GM12878 (cell line): Measurements from ENCODE around the gene ZNF335. TPM values are rescaled to one million over a fixed set of nuclear protein-coding genes. Genes with fewer than 3 reads are reported as not detected.

Experiments
- ATAC-seq: fragments of 200-7000 bp; cut with Tn5 transposase; 3 replicates; pipeline ENCODE4 v1.9.1; 2020; ENCODE audit warnings: mild to moderate bottlenecking, moderate library complexity
- BruUV-seq: library from RNA; stranded (reverse); fragments of 400-500 nt; replicated peaks from 2 replicates; lab custom pipeline; 2021; lab: Mats Ljungman, UMichigan
- CTCF ChIA-PET: fragments of 300-600 bp; sonication (Branson Sonifier 250); formaldehyde crosslinking; extraction: SDS; loops from one replicate; lab custom pipeline; 2021; ENCODE audit warnings: inconsistent platforms; lab: Yijun Ruan, JAX
- POLR2A ChIA-PET: fragments of 350-600 bp; formaldehyde crosslinking; extraction: SDS; loops from one replicate; lab custom pipeline; 2021; ENCODE audit warnings: inconsistent platforms; lab: Charles Lee
- RAD21 ChIA-PET: fragments of 300-600 bp; sonication (Branson Sonifier 250); formaldehyde crosslinking; loops from one replicate; lab custom pipeline; 2023; ENCODE audit warnings: antibody characterized with exemption; ENCODE audit not compliant: unreplicated experiment; lab: Charles Lee
- SMC1A ChIA-PET: fragments of 300-600 bp; sonication (Branson Sonifier 250); formaldehyde crosslinking; loops from one replicate; lab custom pipeline; 2023; ENCODE audit not compliant: unreplicated experiment, uncharacterized antibody; lab: Charles Lee
- DNase-seq: peaks from one replicate; pipeline ENCODE4 v3.0.0-alpha.2; 2011; ENCODE audit warnings: low read depth, low spot score
- FAIRE-seq: peaks from 3 replicates; lab custom pipeline; 2011; peaks lifted over from hg19 to GRCh38; lab: Jason Lieb, UNC
- H2AFZ ChIP-seq: 2 replicates; pipeline ENCODE4 v1.6.0; 2011; ENCODE audit warnings: low read depth, low read length, control low read depth; ENCODE audit not compliant: control insufficient read depth
- H3K27ac ChIP-seq: 2 replicates; pipeline ENCODE4 v1.5.1; 2011; ENCODE audit warnings: control low read depth; ENCODE audit not compliant: control insufficient read depth, insufficient read depth
- H3K27me3 ChIP-seq, 2 experiments: replicated peaks in 1 of 2; 2 replicates each; pipeline versions ENCODE4 v1.6.0 to v1.6.1; 2011; ENCODE audit warnings: low read length in 1 of 2; ENCODE audit not compliant: control insufficient read depth in 2 of 2, insufficient read depth in 2 of 2
- H3K36me3 ChIP-seq, 2 experiments: 2 replicates each; pipeline ENCODE4 v1.5.1; 2011; ENCODE audit warnings: low read length in 1 of 2; ENCODE audit not compliant: control insufficient read depth in 2 of 2, insufficient read depth in 2 of 2
- H3K4me1 ChIP-seq: 2 replicates; pipeline ENCODE4 v1.6.1; 2011; ENCODE audit warnings: mild to moderate bottlenecking, low read length, moderate library complexity, mixed read lengths; ENCODE audit not compliant: control insufficient read depth, insufficient read depth
- H3K4me2 ChIP-seq: 2 replicates; pipeline ENCODE4 v1.6.0; 2011; ENCODE audit warnings: control low read depth; ENCODE audit not compliant: control insufficient read depth, insufficient read depth
- H3K4me3 ChIP-seq: fragments of 200-600 bp; sonication (generic); 2 replicates; pipeline ENCODE4 v1.5.1; 2016
- H3K79me2 ChIP-seq: 2 replicates; pipeline ENCODE4 v1.6.0; 2011; ENCODE audit warnings: low read length; ENCODE audit not compliant: control insufficient read depth, insufficient read depth
- H3K9ac ChIP-seq: 2 replicates; pipeline ENCODE4 v1.8.0; 2011; ENCODE audit warnings: low read length, control low read depth, mixed read lengths; ENCODE audit not compliant: control insufficient read depth, insufficient read depth
- H3K9me3 ChIP-seq: replicated peaks from 3 replicates; pipeline ENCODE4 v1.5.1; 2011; ENCODE audit warnings: mild to moderate bottlenecking, low read length; ENCODE audit not compliant: control insufficient read depth, insufficient read depth
- H4K20me1 ChIP-seq: 2 replicates; pipeline ENCODE4 v1.6.0; 2011; ENCODE audit not compliant: control insufficient read depth, insufficient read depth
- BHLHE40 ChIP-seq, 2 experiments: fragments of 450-650 bp in 1 of 2; IDR thresholded peaks; 2 replicates each; pipeline ENCODE4 v1.6.1; 2011 to 2017; ENCODE audit warnings: low read depth in 2 of 2, borderline replicate concordance in 1 of 2, improper control_type of control experiment in 1 of 2, low read length in 1 of 2, mild to moderate bottlenecking in 1 of 2
- DPF2 ChIP-seq: fragments of 450-650 bp; IDR thresholded peaks from 2 replicates; pipeline ENCODE4 v1.6.1; 2017; ENCODE audit warnings: mild to moderate bottlenecking
- ELK1 ChIP-seq: IDR thresholded peaks from 2 replicates; pipeline ENCODE4 v1.6.1; 2012; ENCODE audit warnings: low read depth, low read length, improper control_type of control experiment
- ETV6 ChIP-seq, 2 experiments: fragments of 450-650 bp in 1 of 2; IDR thresholded peaks in 1 of 2; conservative IDR thresholded peaks in 1 of 2; 2 replicates each; pipeline ENCODE4 v1.6.1; 2014; ENCODE audit warnings: antibody characterized with exemption in 1 of 2, borderline replicate concordance in 1 of 2, low read depth in 1 of 2, mild to moderate bottlenecking in 1 of 2, moderate library complexity in 1 of 2
- FOS ChIP-seq: IDR thresholded peaks from 3 replicates; pipeline ENCODE4 v1.6.1; 2011; ENCODE audit warnings: borderline replicate concordance; ENCODE audit not compliant: insufficient read length; ENCODE audit errors: extremely low read depth
- IKZF1 ChIP-seq: fragments of 450-650 bp; conservative IDR thresholded peaks from 2 replicates; pipeline ENCODE4 v1.6.1; 2017; ENCODE audit warnings: antibody characterized with exemption, mild to moderate bottlenecking
- KDM1A ChIP-seq: fragments of 200-600 bp; sonication (generic); IDR thresholded peaks from 2 replicates; pipeline ENCODE4 v1.6.1; 2016; ENCODE audit warnings: borderline replicate concordance
- NR2C1 ChIP-seq: fragments of 450-650 bp; IDR thresholded peaks from 2 replicates; pipeline ENCODE4 v1.6.1; 2017; ENCODE audit warnings: antibody characterized with exemption, mild to moderate bottlenecking, moderate library complexity
- NRF1 ChIP-seq: conservative IDR thresholded peaks from 2 replicates; pipeline ENCODE4 v1.6.1; 2011; ENCODE audit warnings: mild to moderate bottlenecking, low read depth, low read length, improper control_type of control experiment
- POLR2A ChIP-seq: IDR thresholded peaks from 2 replicates; pipeline ENCODE4 v1.6.1; 2011; ENCODE audit warnings: low read depth, mild to moderate bottlenecking, low read length
- POU2F2 ChIP-seq: IDR thresholded peaks from 3 replicates; pipeline ENCODE4 v1.6.1; 2011; ENCODE audit warnings: low read depth, mild to moderate bottlenecking, low read length, borderline replicate concordance
- RELB ChIP-seq: fragments of 450-650 bp; IDR thresholded peaks from 2 replicates; pipeline ENCODE4 v1.6.1; 2017; ENCODE audit warnings: low read depth, mild to moderate bottlenecking, moderate library complexity
- SMAD1 ChIP-seq: fragments of 450-650 bp; IDR thresholded peaks from 2 replicates; pipeline ENCODE4 v1.6.1; 2018; ENCODE audit warnings: mild to moderate bottlenecking, low read depth; ENCODE audit not compliant: partially characterized antibody
- SMARCA5 ChIP-seq: fragments of 450-650 bp; IDR thresholded peaks from 2 replicates; pipeline ENCODE4 v1.6.1; 2017; ENCODE audit warnings: mild to moderate bottlenecking
- SMC3 ChIP-seq: IDR thresholded peaks from 2 replicates; pipeline ENCODE4 v1.6.1; 2011; ENCODE audit warnings: low read length, improper control_type of control experiment, borderline replicate concordance
- YBX1 ChIP-seq: fragments of 450-650 bp; IDR thresholded peaks from 2 replicates; pipeline ENCODE4 v1.6.1; 2016; ENCODE audit warnings: antibody characterized with exemption
- YY1 ChIP-seq: IDR thresholded peaks from 2 replicates; pipeline ENCODE4 v1.6.1; 2011; ENCODE audit warnings: low read depth, mild to moderate bottlenecking, low read length
- ZNF207 ChIP-seq: fragments of 450-650 bp; IDR thresholded peaks from 2 replicates; pipeline ENCODE4 v1.6.1; 2014; ENCODE audit warnings: antibody characterized with exemption, mild to moderate bottlenecking, borderline replicate concordance
- ZNF24 ChIP-seq: fragments of 450-650 bp; IDR thresholded peaks from 2 replicates; pipeline ENCODE4 v1.6.1; 2017; ENCODE audit warnings: antibody characterized with exemption, mild to moderate bottlenecking
- WGBS: methylation state at CpG from one replicate; pipeline ENCODE4 v1.1.6; 2016; ENCODE audit warnings: low lambda C conversion rate; ENCODE audit not compliant: insufficient replicate concordance, insufficient coverage; ENCODE audit errors: missing lambda C conversion rate; 5-methylcytosine and 5-hydroxymethylcytosine counted together
- in situ Hi-C: fragments of 300-500 bp; cut with MboI; formaldehyde crosslinking; loops from 9 replicates; pipeline ENCODE4 v1.14.3; 2018; ENCODE audit warnings: mixed read lengths
- intact Hi-C: fragments of 100-400 bp; cut with micrococcal nuclease; formaldehyde crosslinking; loops from one replicate; pipeline ENCODE4 v1.14.2; 2022; ENCODE audit not compliant: unreplicated experiment
- polyA plus RNA-seq, 11 experiments: library from polyadenylated mRNA; depleted of rRNA in 4 of 11; unstranded in 6 of 11; stranded (reverse) in 5 of 11; fragments of >200 nt; fragmentation: Nextera tagmentation in 4 of 11; fragmentation: Illumina TruSeq in 1 of 11; extraction: Ambion mirVana in 4 of 11; extraction: Trizol in 1 of 11; gene quantifications; 1 replicate in 1 of 11; 2 replicates in 10 of 11; pipeline versions ENCODE4 v1.2.1 to v1.2.3, GENCODE V29; 2011 to 2016; ENCODE audit warnings: inconsistent platforms in 2 of 11, missing spikeins in 2 of 11, low read depth in 1 of 11
- total RNA-seq, 4 experiments: library from RNA; depleted of rRNA in 3 of 4; stranded (reverse); fragments of >200 nt in 3 of 4; fragmentation: Illumina TruSeq in 1 of 4; extraction: Trizol in 1 of 4; gene quantifications; 2 replicates each; pipeline versions ENCODE4 v1.2.1 to v1.2.3, GENCODE V29; 2013 to 2021

Gene ZNF335
- total and polyA plus RNA-seq, 10 of the 15 experiments (the other 5 are each of a cell fraction or from before 2014, with no cell fraction given) = 0.74 to 30.1 (median 14.5) TPM

- TF ChIP-seq ZNF24 (no peak), ELK1 (no peak)
These were observed 42.8 kb upstream of the ZNF335 start (continued) for GRCh38 chr20:46014517-46015396.

GRCh38 chr20:46013829-46014516 lies 42.0 kb upstream of the ZNF335 start:
- SMC1A ChIA-PET = interaction anchor here (0.6 to 2.0 kb wide), 17 partner anchors 12 to 472 kb away, joined by 3 to 12 read pairs (median 4); partner anchors contain the start of gene ZNF335
- POLR2A ChIA-PET = interaction anchor here (0.7 kb wide), 1 partner anchor 105 kb away, joined by 6 read pairs; no protein-coding TSS in a partner anchor
- BruUV-seq = no TSS peak
- H3K9ac ChIP-seq = no peak overlapping the region
- peaks cover 10% of the 10 kb centered on the region for H3K4me1 ChIP-seq
- no peak overlapping the region for H3K4me3 ChIP-seq
- no peak overlapping the region for H3K27ac ChIP-seq
- DNase-seq (no peak), ATAC-seq (peak; percentile 94), FAIRE-seq (peak; percentile 57)
- H3K4me2 ChIP-seq = peak overlapping the region; percentile 3; the same call in 1 of the 2 replicates
- H4K20me1 ChIP-seq = no peaks in the 10 kb centered on the region
- intact Hi-C loops (loop anchor here (1.0 to 5.0 kb wide), 4 partner anchors 27 to 335 kb away; partner anchors contain the start of gene ZNF335), in situ Hi-C loops (no loop called here)
- RAD21 ChIA-PET = interaction anchor here (0.7 to 6.6 kb wide), 16 partner anchors 9 to 424 kb away, joined by 3 to 66 read pairs (median 4); partner anchors contain the start of gene PCIF1
- H2AFZ ChIP-seq = no peak overlapping the region; the same call in 1 of the 2 replicates
- CTCF ChIA-PET = interaction anchor here (0.6 to 11.5 kb wide), 45 partner anchors 8 to 549 kb away, joined by 3 to 190 read pairs (median 5); partner anchors contain the start of gene PCIF1
- H3K27me3 ChIP-seq = peaks cover 11 to 12% of the 10 kb centered on the region in 2 experiments; a peak in 3 of 4 replicates
- no peaks in the 10 kb centered on the region for H3K36me3 ChIP-seq
- no peaks in the 10 kb centered on the region for H3K79me2 ChIP-seq
- no peaks in the 10 kb centered on the region; the same call in 2 of the 3 replicates for H3K9me3 ChIP-seq
- WGBS = 3% methylated on average over 64 of the region's 67 CpGs
- TF ChIP-seq IKZF1 (peak; percentile 91), SMAD1 (no peak), NR2C1 (no peak), NRF1 (no peak), FOS (no peak), POLR2A (no peak), ETV6 (conservative IDR thresholded peaks at IDR 0.05 in 1 of 2, IDR thresholded peaks at IDR 0.05 in 1 of 2; ENCODE audit: borderline replicate concordance in 1 of 2, low read depth in 1 of 2) (no peak), YY1 (no peak; the same call in 1 of the 2 replicates), DPF2 (peak; percentile 74), BHLHE40 (IDR thresholded peaks at IDR 0.05; ENCODE audit: borderline replicate concordance in 1 of 2, low read depth in 2 of 2, low read length in 1 of 2) (peak in 1 of 2 experiments; percentile 58; a peak in 2 of 4 replicates), ZNF207 (no peak), KDM1A (no peak), YBX1 (no peak), SMARCA5 (peak; percentile 74; the same call in 1 of the 2 replicates), SMC3 (peak; percentile 58), RELB (no peak), POU2F2 (no peak)
